Glomerular endothelial cell (primary cell): Measurements from ENCODE around the gene TMEM270. TPM values are rescaled to one million over a fixed set of nuclear protein-coding genes. Genes with fewer than 3 reads are reported as not detected.
"Not testable (repeated sequence)": the region's sequence is repeated elsewhere in the genome, so short reads cannot be mapped to it uniquely, and the experiment has no call there.

Source experiments
- DNase-seq: peaks from one replicate; pipeline ENCODE4 v3.0.0-alpha.2; 2011; ENCODE audit warnings: low read depth, low spot score; ENCODE audit errors: extremely low read depth
- total RNA-seq: library from RNA; depleted of rRNA; stranded (reverse); fragments of >200 nt; gene quantifications from 2 replicates; pipeline ENCODE4 v1.2.3, GENCODE V29; 2015

Gene TMEM270
- total RNA-seq, 1 donor from 2014 or later, result not detected

GRCh38 chr7:73882047-73882402 is 21.1 kb downstream of the TMEM270 start:
- no peak for DNase-seq

DNA sequence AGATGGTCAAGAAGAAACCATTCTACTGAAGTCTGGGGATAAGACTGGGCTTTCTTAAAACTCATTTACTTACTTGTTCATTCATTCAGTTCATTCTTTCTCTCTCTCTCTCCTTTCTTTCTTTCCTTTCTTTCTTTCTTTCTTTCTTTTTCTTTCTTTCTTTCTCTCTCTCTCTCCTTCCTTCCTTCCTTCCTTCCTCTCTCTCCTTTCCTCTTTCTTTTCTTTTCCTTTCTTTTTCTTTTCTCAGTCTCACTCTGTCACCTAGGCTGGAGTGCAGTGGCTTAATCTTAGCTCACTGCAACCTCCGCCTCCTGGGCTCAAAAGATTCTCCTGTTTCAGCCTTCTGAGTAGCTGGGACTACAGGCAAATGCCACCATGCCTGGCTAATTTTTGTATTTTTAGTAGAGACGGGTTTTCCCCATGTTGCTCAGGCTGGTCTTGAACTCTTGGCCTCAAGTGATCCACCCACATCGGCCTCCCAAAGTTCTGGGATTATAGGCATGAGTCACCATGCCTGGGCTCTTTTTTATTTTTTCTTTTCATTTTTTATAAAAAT is 24.0 kb downstream of the TMEM270 start:
- not testable (repeated sequence) for DNase-seq

- DNase-seq, result no peak
Measured at GRCh38 chr7:73885433-73885974, 24.5 kb downstream of the TMEM270 start.

DNA sequence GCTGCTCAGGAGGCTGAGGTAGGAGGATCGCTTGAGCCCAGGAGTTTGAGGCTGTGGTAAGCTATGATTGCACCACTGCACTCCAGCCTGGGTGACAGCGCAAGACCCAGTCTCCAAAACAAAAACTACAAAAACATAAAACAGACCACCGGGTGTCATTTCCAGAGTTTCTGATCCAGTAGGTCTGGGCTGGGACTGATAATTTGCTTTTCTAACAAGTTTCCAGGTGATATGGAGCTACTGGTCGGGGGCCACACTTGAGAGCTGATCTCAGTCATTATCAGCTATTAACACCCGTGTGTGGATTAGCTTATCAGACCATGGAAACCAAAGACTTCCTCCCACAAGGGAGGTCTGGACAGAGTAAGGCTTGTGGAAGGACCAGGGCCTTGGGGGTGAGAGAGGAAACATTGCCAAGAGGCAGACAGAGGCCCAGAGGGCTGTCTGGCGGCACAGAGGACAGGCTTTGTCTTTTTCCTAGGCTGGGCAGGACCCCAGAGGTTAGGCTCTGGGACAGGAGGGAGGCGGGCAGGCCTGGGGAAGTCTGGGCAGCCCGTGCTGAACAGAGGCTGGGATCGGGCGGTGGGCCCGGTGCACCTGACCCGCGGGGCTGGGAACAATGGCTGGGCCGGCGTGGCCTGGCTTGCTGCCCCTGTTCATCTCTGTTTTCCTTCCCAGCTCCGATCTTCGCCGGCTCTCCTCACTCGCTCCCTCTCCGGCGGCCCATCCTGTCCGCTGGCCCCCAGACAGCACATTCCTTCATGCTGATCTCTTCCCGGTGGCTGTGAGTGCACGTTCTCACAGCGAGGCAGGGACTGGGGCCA is 25.2 kb downstream of the TMEM270 start:
- no peak for DNase-seq

GRCh38 chr7:73887762-73888161 is 26.8 kb downstream of the TMEM270 start:
- no peak for DNase-seq

- DNase-seq, result no peak
Measured at GRCh38 chr7:73888959-73889358, 28.0 kb downstream of the TMEM270 start.

DNA sequence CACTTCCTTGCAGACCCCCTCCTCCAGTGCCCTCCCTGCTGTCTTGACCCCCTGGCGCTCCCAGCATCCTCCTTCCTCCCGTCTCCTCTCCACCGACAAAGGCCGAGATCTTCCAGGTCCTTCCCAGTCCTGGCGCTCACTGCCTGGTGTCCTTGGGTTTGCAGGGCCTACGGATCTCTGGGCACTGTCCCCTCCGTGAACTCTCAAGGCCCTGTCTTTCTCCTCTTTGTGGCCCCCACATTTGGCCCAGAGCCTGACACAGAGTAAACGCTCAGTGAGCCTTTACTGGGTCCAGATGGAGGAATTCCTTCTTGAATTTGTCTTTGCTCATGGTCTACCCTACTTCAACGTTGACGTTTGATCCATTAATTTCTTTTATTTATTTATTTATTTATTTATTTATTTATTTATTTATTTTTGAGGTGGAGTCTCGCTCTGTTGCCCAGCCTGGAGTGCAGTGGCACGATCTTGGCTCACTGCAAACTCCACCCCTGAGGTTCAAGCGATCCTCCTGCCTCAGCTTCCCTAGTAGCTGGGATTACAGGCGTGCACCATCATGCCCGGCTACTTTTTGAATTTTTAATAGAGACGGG is 29.7 kb downstream of the TMEM270 start:
- no peak for DNase-seq

DNA sequence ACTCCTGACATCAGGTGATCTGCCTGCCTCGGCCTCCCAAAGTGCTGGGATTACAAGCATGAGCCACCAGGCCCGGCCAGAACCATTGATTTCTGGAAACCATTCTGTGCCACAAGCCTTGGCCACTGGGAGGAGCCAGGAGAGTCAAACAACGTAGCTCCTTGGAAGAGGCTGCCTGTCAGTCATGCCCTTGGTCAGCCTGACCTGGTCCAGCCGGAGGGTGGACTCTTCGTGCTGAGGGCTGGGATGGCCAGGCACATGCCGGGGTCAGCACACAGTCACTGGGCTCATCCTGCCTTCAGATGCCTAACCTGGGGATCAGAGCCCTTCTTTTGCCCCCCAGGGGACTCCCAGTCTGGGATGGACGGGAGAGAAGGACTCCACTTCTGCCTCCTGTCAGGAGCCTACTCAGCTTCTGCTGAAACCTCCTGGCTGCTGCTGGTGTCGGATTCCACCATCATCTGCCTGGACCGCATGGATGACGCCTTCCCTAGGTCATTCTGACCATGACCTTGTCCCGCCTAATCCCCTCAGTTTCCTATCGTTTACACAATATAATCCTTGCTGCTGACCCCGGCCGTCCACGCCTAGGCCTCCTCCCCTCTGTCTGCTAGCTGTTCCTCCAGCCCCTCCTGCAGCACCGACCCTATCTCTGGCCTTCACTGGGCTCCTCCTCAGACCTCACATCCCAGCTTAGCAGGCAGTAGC is 30.4 kb downstream of the TMEM270 start:
- no peak for DNase-seq

DNA sequence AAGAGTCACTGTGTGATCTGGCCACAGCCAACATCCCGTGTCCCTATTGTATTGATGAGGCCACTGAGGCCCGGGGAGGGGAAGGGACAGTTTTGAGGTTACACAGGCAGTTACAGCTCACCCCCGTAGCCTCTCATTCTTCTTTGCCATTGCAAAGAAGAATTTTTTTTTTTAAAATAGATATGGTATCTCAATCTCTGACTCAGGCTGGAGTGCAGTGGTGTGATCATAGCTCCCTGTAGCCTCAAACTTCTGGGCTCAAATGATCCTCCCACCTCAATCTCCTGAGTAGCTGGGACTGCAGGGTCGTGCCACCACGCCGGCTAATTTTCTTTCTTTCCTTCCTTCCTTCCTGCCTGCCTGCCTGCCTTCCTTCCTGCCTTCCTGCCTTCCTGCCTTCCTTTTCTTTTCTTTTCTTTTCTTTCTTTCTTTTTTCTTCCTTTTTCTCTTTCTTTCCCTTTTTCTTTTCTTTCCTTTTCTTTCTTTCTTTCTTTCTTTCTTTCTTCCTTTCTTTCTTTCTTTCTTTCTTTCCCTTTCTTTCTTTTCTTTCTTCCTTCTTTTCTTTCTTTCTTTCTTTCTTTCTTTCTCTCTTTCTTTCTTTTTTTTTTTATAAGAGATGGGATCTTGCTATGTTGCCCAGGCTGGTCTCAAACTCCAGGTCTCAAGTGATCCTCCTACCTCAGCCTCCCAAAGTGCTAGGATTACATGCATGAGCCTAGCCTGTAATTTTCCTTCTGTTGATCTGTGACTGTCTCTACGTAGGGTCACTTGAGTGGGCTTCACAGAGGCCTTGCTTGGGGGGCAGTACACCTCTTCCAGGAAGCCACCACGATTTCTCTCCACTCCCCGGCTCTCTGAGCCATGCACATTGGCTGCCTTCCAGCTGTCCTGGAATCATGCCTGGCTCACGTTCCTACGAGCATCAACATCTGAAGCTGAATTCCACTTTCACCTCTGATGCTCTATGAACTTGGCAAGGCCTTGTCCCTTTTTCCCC is 31.3 kb downstream of the TMEM270 start:
- DNase-seq, result no peak

DNA sequence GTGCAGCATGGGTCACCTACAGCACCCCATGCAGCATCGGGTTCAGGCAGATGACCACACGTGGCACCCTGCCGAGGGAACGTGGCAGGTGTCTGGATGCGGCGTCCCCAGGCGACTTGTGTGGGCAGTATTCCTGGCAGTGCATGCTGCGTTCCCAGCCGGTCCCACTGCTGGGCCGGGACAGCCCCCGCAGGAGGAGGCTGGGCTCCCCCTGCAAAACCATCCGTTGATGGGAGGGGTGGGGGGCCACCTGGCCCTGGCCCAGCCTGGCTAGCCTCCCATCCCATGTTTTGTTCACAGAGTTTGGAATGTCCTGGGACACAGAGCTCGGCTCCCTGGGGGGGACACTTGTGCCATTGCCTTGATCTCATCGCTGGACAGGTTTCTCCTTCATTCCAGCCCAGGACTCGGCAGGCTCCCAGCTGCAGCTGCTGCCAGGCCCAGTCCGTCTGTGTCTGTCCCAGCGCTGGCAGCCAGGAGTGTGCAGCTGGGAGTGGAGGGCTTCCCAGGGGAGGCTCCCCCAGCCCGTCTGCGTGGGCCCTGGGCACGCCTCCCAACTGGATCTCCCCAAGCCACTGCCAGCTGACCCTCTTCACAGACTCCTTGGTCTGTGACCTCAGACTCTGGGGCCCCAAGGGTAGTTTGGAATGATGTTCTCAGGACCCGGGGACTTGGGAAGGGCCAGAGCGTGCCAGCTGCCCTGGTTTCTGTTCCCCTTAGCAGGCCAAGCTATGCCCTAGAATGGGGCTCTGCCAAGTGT is 32.6 kb downstream of the TMEM270 start:
- DNase-seq, result no peak

- no peak for DNase-seq
Measured at GRCh38 chr7:73894166-73894565, 33.2 kb downstream of the TMEM270 start.

DNA sequence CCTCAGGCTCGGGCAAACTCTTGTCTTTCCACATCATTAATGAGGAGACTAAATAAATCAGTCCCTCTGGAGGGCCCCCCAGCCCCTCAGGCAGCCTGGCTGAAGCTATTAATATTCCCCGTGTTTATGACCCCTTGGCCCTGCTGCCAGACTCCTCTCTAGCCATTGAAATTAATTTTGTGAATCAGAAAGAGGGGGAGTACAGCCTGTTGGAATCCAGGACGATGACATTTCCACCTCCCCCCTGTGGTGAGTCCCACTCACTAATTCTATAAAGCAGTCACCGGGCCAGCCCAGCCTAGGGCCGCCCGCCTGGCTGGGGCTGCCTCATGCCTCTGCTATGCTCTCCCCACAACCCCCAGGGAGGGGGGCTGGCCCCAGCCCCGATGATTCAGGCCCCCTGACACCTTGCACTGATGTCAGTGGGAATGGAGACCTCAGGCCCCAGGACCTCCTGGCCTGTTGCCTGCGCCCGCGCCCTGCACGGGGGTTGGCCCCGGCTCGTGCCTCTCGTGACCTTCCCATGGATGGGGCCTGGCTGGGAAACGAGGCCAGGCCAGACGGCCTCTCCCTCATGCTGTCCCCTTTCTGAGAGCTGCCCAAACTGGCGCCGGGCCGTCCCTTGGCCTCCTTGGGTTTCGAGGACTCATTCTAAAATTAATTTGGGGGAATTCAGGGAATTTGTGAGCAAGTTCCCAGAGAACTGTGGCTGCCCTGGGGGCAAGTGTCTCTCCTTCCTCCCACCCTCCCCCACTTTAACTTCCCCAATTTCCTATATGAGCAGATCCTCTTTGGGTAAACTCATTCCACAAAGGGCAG is 34.0 kb downstream of the TMEM270 start:
- no peak for DNase-seq

GRCh38 chr7:73895626-73896025 is 34.7 kb downstream of the TMEM270 start:
- no peak for DNase-seq

DNA sequence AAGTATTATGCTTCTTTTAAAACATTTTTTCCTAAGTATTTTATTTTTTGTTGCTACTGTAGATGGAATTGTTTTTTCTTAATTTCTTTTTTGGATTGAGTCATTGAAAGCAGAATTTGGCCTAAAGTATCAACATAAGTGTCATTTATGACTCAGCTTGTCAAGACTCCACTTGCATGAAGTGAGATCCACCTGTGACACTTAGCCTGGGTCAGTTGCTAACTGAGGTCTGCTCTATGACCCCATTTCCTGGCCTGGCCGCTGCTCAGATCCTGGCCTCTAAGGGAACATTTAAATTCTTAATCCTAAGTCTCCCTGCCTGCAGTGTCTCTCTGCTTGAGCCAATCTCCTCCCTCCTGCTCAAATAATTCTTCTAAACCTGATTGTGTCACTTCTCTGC is 35.5 kb downstream of the TMEM270 start:
- DNase-seq, result no peak

DNA sequence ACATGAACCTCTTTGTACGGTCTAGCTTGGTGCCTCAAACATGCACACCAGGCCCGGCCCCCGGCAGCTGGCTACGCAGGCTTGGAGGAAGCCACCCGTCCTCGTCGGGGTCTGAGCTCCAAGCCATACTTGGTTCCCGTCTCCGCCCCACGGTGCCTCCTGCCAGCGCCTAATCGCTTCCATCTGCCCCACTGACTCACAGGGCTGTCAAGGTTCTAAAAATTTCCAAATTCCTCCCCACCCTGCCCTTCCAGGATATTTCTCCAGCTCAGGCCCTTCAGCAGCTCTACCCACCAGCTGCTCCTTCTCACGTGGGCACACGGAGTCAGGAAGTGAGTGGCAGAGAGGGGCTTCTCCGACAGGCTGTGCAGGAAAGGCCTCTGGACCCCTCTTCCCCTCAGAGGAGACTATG is 38.8 kb downstream of the TMEM270 start:
- no peak for DNase-seq

- no peak for DNase-seq
Measured at GRCh38 chr7:73900286-73900685, 39.3 kb downstream of the TMEM270 start.

- DNase-seq, result no peak
Measured at GRCh38 chr7:73901231-73901822, 40.4 kb downstream of the TMEM270 start.
